ENCODE results near the gene NAIP.
"Not testable (repeated sequence)": the region's sequence is repeated elsewhere in the genome, so short reads cannot be mapped to it uniquely, and the experiment has no call there.

The NAIP gene

GRCh38 chr5:71011194-71011792 lies 13.8 kb downstream of the NAIP start:
- no peak for TF ChIP-seq CTCF (conservative IDR thresholded peaks at IDR 0.05; ENCODE audit: low read depth, low read length)
- no peak for DNase-seq (ENCODE audit: low read depth)
- H3K4me3 ChIP-seq (ENCODE audit: low read depth, low read length): no peak overlapping the region

GRCh38 chr5:71006983-71007382 lies 18.2 kb downstream of the NAIP start:
- not testable (repeated sequence) for H3K4me3 ChIP-seq (ENCODE audit: low read depth, low read length); DNase-seq (ENCODE audit: low read depth)

GRCh38 chr5:70984882-70985281 lies 40.3 kb downstream of the NAIP start:
- DNase-seq (ENCODE audit: low read depth); H3K4me3 ChIP-seq (ENCODE audit: low read depth, low read length): not testable (repeated sequence)

GRCh38 chr5:70967220-70967619 lies 57.9 kb downstream of the NAIP start:
- not testable (repeated sequence) for H3K4me3 ChIP-seq (ENCODE audit: low read depth, low read length)

GRCh38 chr5:70964531-70964930 lies 60.6 kb downstream of the NAIP start:
- H3K4me3 ChIP-seq (ENCODE audit: low read depth, low read length); DNase-seq (ENCODE audit: low read depth): not testable (repeated sequence)

More at GRCh38 chr5:70967220-70967619, 57.9 kb downstream of the NAIP start:
- DNase-seq (ENCODE audit: low read depth): not testable (repeated sequence)

- not testable (repeated sequence) for DNase-seq (ENCODE audit: low read depth); H3K4me3 ChIP-seq (ENCODE audit: low read depth, low read length)
Measured at GRCh38 chr5:70953068-70953467, 72.1 kb downstream of the NAIP start.

- not testable (repeated sequence) for DNase-seq (ENCODE audit: low read depth); H3K4me3 ChIP-seq (ENCODE audit: low read depth, low read length)
Measured at GRCh38 chr5:70932560-70932959, 92.6 kb downstream of the NAIP start.

- DNase-seq (ENCODE audit: low read depth); H3K4me3 ChIP-seq (ENCODE audit: low read depth, low read length): not testable (repeated sequence)
Measured at GRCh38 chr5:70931709-70932368, 93.3 kb downstream of the NAIP start.

GRCh38 chr5:70925211-70925562 lies 100.0 kb downstream of the NAIP start:
- not testable (repeated sequence) for H3K4me3 ChIP-seq (ENCODE audit: low read depth, low read length)

More at GRCh38 chr5:70925211-70925562, 100.0 kb downstream of the NAIP start:
- DNase-seq (ENCODE audit: low read depth): not testable (repeated sequence)

All from choroid plexus epithelial cell (primary cell).